ENCODE data around the gene FIZ1.

The FIZ1 gene

DNA sequence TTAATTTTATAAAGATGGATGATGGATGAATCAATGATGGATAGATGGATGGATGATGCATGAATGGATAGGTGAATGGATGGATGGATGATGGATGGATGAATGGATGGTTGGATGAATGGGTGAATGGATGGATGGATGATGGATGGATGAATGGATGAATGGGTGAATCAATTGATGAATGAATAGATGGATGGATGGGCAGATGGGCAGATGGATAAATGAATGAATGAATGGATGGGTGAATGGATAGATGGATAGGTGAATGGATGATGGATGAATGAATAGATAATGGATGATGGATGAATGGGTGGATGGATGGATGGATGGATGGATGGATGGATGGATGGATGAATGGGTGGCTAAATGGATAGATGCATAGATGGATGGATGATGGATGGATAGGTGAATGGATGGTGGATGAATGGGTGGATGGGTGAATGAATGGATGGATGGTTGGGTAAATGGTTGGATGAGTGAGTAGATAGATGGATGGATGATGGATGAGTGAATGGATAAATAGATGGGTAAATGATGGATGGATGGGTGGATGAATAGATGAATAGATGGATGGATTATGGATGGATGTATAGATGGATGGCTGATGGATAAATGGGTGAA is 31.5 kb downstream of the FIZ1 start:
- DNase-seq, result no peak

DNA sequence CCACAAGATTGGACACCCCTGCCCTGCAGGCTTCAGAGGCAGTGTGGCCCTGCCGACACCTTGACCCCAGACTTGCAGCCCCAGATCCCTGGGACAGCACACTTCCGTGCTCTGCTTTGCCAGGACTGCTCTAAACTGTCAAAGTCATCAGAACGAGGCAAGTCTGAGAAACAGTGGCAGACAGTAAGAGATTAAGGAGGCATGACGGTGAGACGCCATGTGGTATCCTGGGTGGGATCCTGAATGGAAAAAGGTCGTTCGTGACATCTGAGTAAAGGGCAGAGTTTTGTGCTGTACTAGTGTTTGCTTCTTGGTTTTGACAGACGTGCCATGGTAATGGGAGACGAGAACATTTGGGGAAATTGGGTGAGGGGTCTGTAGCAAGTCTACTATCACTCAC is 32.5 kb downstream of the FIZ1 start:
- DNase-seq, result no peak

DNA sequence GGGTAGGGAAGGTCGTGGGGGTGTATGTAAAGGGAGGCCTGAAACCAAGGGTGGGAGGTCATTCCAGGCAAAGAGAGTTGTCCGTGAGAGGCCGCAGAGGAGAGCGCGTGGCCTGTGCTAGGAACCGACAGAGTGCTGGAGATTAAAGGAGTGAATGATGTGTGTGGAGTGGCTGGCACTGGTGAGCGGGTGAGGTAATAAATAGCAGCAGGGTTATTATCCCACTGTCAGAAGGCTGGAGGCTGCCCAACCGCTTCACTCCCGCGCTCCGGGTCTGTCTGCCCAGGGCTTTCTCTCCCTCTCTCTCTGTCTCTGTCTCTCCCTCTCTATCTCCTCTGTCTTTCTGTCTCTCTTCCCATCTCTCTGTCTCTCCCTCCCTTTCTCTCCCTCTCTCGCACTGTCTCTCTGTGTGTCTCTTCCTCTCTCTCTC is 36.0 kb downstream of the FIZ1 start:
- DNase-seq, result peak; percentile 35

DNA sequence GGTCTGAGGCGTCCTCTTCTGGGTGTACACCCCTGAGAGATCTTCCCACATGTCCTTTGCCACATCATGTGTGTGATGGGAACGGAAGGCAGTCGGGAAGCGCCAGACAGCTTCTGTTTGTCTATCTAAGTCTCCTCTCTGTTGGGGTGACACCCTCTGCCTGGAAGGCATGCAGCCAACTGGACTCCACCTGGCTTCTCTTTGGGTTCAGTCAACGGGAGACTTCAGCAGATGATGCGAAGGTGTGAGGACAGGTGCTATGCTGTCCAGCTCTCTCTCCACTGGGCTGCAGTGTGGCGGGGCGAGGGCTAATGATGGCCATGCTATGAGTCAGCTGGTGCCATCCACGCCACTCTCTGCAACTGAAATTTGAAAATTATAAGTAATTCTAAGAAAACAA is 39.6 kb downstream of the FIZ1 start:
- no peak for DNase-seq

GRCh38 chr19:55554741-55555152 is 44.6 kb downstream of the FIZ1 start:
- DNase-seq, result no peak

GRCh38 chr19:55554302-55554701 is 45.0 kb downstream of the FIZ1 start:
- no peak for DNase-seq

DNA sequence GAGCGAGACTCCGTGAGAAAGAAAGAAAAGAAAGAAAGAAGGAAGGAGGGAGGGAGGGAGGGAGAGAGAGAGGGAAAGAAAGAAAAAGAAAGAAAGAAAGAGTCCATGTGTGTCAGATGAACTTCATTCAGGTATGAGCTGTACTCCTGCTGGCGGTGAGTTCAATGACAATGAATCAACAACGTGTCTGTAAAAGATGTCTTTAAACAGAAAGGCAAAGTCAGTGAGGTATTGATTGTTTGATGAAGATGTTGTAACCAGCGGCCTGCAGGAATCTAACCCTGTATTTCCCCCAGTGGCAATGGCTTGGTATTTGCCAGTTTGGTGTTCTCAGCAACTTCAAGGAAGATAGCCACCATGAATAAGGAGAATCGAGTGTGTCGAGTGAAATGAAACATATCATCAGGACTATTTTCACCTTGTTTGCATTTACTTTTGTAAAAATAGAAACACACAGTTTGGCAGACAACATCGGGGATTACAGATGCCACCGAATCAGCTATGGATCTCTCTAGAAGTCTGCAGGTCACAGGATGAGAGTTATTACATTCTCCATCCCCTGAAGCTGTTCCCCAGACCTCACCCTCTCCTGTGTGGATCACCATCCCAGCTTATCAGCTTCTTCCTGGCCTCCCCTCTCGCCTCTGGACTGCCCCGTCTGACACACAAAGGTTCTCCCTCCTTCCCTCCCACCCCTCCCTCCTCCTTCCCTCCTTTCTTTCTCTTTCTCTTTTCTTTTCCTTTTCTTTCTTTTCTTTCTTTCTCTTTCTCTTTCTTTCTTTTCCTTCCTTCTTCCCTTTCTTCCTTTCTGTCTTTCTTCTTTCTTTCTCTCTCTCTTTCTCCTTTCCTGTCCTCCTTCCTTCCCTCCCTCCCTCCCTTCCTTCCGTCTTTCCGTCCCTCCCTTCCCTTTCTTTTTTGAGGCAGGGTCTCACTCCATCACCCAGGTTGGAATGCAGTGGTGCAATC is 45.8 kb downstream of the FIZ1 start:
- DNase-seq, result no peak

DNA sequence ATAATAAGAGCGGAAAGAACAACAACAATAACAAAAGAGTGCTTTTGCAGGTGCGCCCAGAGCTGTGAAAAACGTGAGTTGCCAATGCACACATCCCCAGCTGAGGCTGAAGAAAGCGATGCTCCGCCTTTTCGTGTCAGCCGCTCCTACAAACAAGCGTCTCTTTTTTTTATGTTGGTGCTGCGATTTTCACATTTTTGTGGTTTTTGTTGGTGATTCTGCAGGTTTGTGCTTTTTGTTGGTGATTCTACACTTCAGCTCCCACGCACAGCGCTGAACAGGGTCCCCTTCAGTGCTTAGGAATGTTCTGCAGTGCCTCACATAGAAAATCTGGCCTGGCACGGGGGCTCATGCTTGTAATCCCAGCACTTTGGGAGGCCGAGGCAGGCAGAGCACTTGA is 46.7 kb downstream of the FIZ1 start:
- no peak for DNase-seq

- DNase-seq, result no peak
Measured at GRCh38 chr19:55552206-55552605, 47.1 kb downstream of the FIZ1 start.

- no peak for DNase-seq
Measured at GRCh38 chr19:55550321-55550650, 49.0 kb downstream of the FIZ1 start.

- no peak for DNase-seq
Measured at GRCh38 chr19:55549500-55550320, 49.6 kb downstream of the FIZ1 start.

DNA sequence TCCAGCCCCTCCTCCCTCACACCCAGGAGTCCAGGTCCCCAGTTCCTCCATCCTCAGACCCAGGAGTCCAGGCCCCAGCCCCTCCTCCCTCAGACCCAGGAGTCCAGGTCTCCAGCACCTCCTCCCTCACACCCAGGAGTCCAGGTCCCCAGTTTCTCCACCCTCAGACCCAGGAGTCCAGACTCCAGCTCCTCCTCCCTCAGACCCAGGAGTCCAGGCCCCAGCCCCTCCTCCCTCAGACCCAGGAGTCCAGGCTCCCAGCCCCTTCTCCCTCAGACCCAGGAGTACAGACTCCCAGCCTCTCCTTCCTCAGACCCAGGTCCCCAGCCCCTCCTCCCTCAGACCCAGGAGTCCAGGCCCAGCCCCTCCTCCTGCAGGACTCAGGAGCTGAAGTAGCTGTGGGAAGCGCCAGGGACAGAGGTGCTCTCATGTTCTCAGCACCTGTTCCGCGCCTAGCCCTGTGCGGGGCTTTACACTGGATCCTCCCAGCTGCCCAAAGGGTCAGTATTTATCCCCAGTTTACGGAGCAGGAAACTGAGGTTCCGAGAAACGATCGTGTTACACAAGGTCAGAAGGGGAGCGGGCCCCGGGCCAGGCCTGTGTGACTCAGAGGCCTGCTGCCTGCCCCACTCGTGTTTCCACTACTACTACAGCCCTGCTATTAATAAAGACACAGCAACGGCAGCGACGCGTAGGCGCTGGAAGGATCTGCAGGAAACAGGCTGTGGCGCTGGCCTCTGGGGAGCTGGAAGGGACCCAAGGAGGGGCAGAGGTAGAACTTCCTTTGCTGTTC is 52.3 kb downstream of the FIZ1 start:
- DNase-seq, result no peak

- no peak for DNase-seq
Measured at GRCh38 chr19:55546011-55546410, 53.3 kb downstream of the FIZ1 start.

DNA sequence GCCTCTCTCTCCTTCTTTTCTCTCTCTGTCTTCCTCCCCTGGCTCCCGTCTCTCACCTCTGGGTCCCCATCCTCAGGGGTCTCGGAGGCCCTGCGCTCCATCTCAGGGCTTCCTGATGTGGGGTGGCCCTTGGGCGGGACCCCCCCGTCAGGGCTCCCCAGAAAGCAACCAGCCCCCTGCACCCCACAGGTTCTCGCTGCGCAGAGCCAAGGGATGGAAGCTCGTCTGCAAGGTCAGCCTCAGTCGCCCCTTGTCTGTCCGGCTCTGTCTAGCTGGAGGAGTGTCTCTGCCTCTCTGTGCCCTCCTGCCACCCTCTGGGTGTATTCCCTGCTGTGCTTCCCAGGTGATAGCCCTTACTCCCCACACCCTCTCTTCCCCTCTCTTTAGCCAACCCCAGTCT is 53.9 kb downstream of the FIZ1 start, which contains the start of gene SBK3:
SBK3 (minus strand) TSS at position 101 of the 400 bp plus-strand sequence; CDS start at position 101, 0 bp downstream.
- DNase-seq, result no peak

DNA sequence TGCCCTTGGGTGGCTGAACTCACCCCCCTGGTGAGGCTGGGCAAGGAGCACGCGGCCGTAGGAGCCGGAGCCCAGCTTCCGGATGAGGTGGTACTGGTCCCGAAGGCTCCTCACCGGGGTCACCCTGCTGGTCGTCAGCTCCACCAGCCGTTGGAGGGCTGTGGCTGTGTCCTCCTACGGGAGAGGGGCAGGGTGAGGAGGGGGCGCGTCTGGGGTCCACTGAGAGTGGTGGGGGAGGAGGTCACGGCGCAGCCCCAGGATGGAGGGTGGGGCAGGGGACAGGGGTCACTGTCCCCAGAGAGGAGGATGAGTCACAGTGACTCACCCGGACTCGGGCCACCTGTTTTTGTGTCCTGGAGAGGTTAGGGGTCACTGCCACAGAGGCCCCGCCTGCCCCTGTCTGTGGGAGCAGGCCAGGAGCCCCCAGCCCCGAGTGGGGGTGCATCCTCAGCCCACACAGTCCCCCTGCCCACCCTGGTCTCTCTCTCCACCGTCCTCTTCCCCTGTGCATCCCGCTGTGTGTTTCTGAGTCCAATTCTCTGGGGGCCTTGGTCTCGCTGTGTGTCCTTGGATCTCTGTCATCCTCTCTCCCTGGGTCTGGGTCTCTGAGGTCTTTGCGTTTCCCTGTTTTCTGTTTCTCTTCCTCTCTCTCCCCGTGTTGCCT is 54.4 kb downstream of the FIZ1 start:
- DNase-seq, result no peak

DNA sequence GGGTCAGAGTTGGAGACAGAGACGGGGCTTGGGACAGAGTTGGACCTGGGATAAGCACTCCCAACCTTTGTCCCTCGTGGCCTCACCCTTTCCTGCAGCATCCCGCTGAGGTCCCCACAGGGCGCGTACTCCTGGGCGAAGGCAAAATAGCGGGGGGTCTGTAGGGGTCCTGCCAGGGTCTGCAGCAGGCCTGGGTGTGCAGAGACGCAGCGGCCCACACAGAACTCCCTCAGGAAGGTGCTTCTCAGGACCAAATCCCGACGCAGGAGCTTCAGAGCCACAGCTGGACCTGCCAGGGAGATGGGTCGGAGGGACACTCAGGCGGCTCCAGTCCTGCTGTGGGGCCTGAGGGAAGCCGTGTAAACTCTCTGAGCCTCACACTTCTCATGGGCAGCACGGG is 55.3 kb downstream of the FIZ1 start:
- no peak for DNase-seq

- DNase-seq, result no peak
Measured at GRCh38 chr19:55543567-55543966, 55.8 kb downstream of the FIZ1 start.

GRCh38 chr19:55542292-55542855 is 56.9 kb downstream of the FIZ1 start:
- no peak for DNase-seq

Measured in NCI-H1092 (cell line).